Esophagus muscularis mucosa (tissue), 3 donors: ENCODE measurements around the gene ATXN7L3.

Experiments
- POLR2AphosphoS5 ChIP-seq, 2 donors: sonication (generic); formaldehyde crosslinking; IDR thresholded peaks; one replicate each; pipeline ENCODE4 v1.6.1; 2017; ENCODE audit warnings: antibody characterized with exemption in 2 of 2
- TF ChIP-seq, protein P1 (sequence below), 3 experiments: fragments of 200-600 bp in 2 of 3; fragments of 450-650 bp in 1 of 3; sonication (generic) in 2 of 3; IDR thresholded peaks; one replicate each; pipeline ENCODE4 v1.5.1; 2017 to 2019; ENCODE audit warnings: antibody characterized with exemption in 3 of 3, mild to moderate bottlenecking in 2 of 3, moderate library complexity in 1 of 3

GRCh38 chr17:44217738-44218343 is 18.2 kb upstream of the ATXN7L3 start:
- TF ChIP-seq, protein P1, sequence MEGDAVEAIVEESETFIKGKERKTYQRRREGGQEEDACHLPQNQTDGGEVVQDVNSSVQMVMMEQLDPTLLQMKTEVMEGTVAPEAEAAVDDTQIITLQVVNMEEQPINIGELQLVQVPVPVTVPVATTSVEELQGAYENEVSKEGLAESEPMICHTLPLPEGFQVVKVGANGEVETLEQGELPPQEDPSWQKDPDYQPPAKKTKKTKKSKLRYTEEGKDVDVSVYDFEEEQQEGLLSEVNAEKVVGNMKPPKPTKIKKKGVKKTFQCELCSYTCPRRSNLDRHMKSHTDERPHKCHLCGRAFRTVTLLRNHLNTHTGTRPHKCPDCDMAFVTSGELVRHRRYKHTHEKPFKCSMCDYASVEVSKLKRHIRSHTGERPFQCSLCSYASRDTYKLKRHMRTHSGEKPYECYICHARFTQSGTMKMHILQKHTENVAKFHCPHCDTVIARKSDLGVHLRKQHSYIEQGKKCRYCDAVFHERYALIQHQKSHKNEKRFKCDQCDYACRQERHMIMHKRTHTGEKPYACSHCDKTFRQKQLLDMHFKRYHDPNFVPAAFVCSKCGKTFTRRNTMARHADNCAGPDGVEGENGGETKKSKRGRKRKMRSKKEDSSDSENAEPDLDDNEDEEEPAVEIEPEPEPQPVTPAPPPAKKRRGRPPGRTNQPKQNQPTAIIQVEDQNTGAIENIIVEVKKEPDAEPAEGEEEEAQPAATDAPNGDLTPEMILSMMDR (IDR thresholded peaks at IDR 0.05), result no peak
- no peak for TF ChIP-seq POLR2AphosphoS5 (IDR thresholded peaks at IDR 0.05)
